Trophoblast cell (in vitro differentiated cells and primary cell): ENCODE data around the gene RBM39.

Source experiments
- DNase-seq, 2 donors: peaks; one replicate each; pipeline ENCODE4 v3.0.0-alpha.2; 2016
- H2AFZ ChIP-seq: 2 replicates; pipeline ENCODE4 v1.6.1; 2013; ENCODE audit warnings: low read length, moderate library complexity, mild to moderate bottlenecking; ENCODE audit not compliant: insufficient read depth, poor library complexity
- H2AK5ac ChIP-seq: 2 replicates; pipeline ENCODE4 v1.6.1; 2013; ENCODE audit warnings: mild to moderate bottlenecking, low read length
- H2BK120ac ChIP-seq: 2 replicates; pipeline ENCODE4 v1.6.1; 2013; ENCODE audit warnings: low read length, mild to moderate bottlenecking, moderate library complexity; ENCODE audit not compliant: insufficient read depth, poor library complexity
- H2BK12ac ChIP-seq: 2 replicates; pipeline ENCODE4 v1.6.1; 2013; ENCODE audit warnings: mild to moderate bottlenecking, low read length, moderate library complexity
- H2BK5ac ChIP-seq: 2 replicates; pipeline ENCODE4 v1.6.1; 2013; ENCODE audit warnings: low read length, low read depth, moderate library complexity, mild to moderate bottlenecking; ENCODE audit not compliant: poor library complexity
- H3K14ac ChIP-seq: 2 replicates; pipeline ENCODE4 v1.6.1; 2013; ENCODE audit warnings: mild to moderate bottlenecking, low read length
- H3K18ac ChIP-seq: 2 replicates; pipeline ENCODE4 v1.6.1; 2013; ENCODE audit warnings: mild to moderate bottlenecking, low read length
- H3K23ac ChIP-seq: 2 replicates; pipeline ENCODE4 v1.6.1; 2013; ENCODE audit warnings: low read length
- H3K27ac ChIP-seq: 2 replicates; pipeline ENCODE4 v1.5.1; 2013; ENCODE audit warnings: low read depth, mild to moderate bottlenecking, inconsistent platforms, low read length, moderate library complexity
- H3K27me3 ChIP-seq: 2 replicates; pipeline ENCODE4 v1.6.1; 2013; ENCODE audit warnings: inconsistent platforms, mild to moderate bottlenecking, low read length, moderate library complexity; ENCODE audit not compliant: insufficient read depth
- H3K36me3 ChIP-seq, 2 experiments: 1 replicate in 1 of 2; 2 replicates in 1 of 2; pipeline ENCODE4 v1.6.1; 2013; ENCODE audit warnings: low read length in 2 of 2, mild to moderate bottlenecking in 2 of 2, moderate library complexity in 1 of 2; ENCODE audit not compliant: insufficient read depth in 2 of 2, control insufficient read depth in 1 of 2
- H3K4ac ChIP-seq: 2 replicates; pipeline ENCODE4 v1.6.1; 2013; ENCODE audit warnings: low read depth, mild to moderate bottlenecking, low read length, moderate library complexity
- H3K4me1 ChIP-seq, 2 experiments: 1 replicate in 1 of 2; 2 replicates in 1 of 2; pipeline ENCODE4 v1.6.1; 2013; ENCODE audit warnings: low read length in 2 of 2, mild to moderate bottlenecking in 2 of 2, moderate library complexity in 1 of 2; ENCODE audit not compliant: insufficient read depth in 2 of 2, control insufficient read depth in 1 of 2
- H3K4me2 ChIP-seq: 2 replicates; pipeline ENCODE4 v1.6.1; 2013; ENCODE audit warnings: inconsistent platforms, mild to moderate bottlenecking, low read length, moderate library complexity
- H3K4me3 ChIP-seq: 2 replicates; pipeline ENCODE4 v1.5.1; 2013; ENCODE audit warnings: mild to moderate bottlenecking, low read depth, low read length, inconsistent platforms
- H3K79me1 ChIP-seq: one replicate; pipeline ENCODE4 v1.6.1; 2013; ENCODE audit warnings: low read length
- H3K79me2 ChIP-seq: 2 replicates; pipeline ENCODE4 v1.6.1; 2013; ENCODE audit warnings: low read length, mild to moderate bottlenecking; ENCODE audit not compliant: control insufficient read depth, insufficient read depth, poor library complexity
- H3K9ac ChIP-seq: 2 replicates; pipeline ENCODE4 v1.6.1; 2013; ENCODE audit warnings: mild to moderate bottlenecking, low read length
- H3K9me3 ChIP-seq: 2 replicates; pipeline ENCODE4 v1.6.1; 2013; ENCODE audit warnings: low read depth, mild to moderate bottlenecking, control low read depth, inconsistent platforms, low read length; ENCODE audit not compliant: insufficient read depth
- H4K12ac ChIP-seq: 2 replicates; pipeline ENCODE4 v1.6.1; 2013; ENCODE audit warnings: low read depth, mild to moderate bottlenecking, low read length, moderate library complexity
- H4K8ac ChIP-seq: 2 replicates; pipeline ENCODE4 v1.6.1; 2013; ENCODE audit warnings: low read depth, mild to moderate bottlenecking, low read length, moderate library complexity
- H4K91ac ChIP-seq: one replicate; pipeline ENCODE4 v1.6.1; 2013; ENCODE audit warnings: low read depth, mild to moderate bottlenecking, low read length, moderate library complexity
- WGBS: extraction: QIAGEN DNeasy Blood & Tissue Kit; methylation state at CpG from one replicate; pipeline ENCODE4 v1.1.7; 2013; ENCODE audit warnings: missing lambda C conversion rate; ENCODE audit not compliant: insufficient read length, insufficient coverage; ENCODE audit errors: extremely low coverage; 5-methylcytosine and 5-hydroxymethylcytosine counted together

RBM39 gene

DNA sequence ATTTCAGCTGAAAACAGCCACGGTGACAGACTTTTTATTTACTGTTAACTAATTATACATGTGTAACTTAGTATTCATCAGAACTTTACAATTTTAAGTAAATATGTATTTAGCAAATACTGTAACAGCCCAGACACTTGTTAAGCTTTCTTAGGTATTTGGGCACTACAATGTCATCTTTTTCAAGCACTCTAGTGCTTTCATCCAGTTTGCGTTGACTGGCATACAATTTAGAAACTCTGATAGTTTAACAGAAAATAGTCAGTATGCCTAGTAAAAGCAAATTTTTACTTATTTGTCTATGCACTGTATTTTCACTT, 10.6 kb downstream of the RBM39 start:
- H2BK12ac ChIP-seq = no peak overlapping the region
- no peaks in the 10 kb centered on the region for H3K9me3 ChIP-seq
- H2BK120ac ChIP-seq = no peak overlapping the region
- no peak overlapping the region for H3K23ac ChIP-seq
- H3K4ac ChIP-seq = no peak overlapping the region
- peaks cover 31 to 50% of the 10 kb centered on the region in 2 experiments for H3K36me3 ChIP-seq
- no peak overlapping the region for H4K8ac ChIP-seq
- no peak overlapping the region for H3K27ac ChIP-seq
- H3K4me1 ChIP-seq = no peaks in the 10 kb centered on the region
- H3K27me3 ChIP-seq = no peaks in the 10 kb centered on the region
- H3K18ac ChIP-seq = no peak overlapping the region
- DNase-seq = no peak
- H3K4me3 ChIP-seq = no peak overlapping the region
- H2BK5ac ChIP-seq = no peak overlapping the region
- no CpG with 5 or more reads among the region's 2 CpGs for WGBS
- no peak overlapping the region for H3K4me2 ChIP-seq
- no peak overlapping the region for H4K91ac ChIP-seq
- no peak overlapping the region for H2AK5ac ChIP-seq
- H3K79me2 ChIP-seq = peaks cover 5% of the 10 kb centered on the region
- H3K9ac ChIP-seq = no peak overlapping the region
- no peak overlapping the region for H3K14ac ChIP-seq
- no peak overlapping the region for H4K12ac ChIP-seq
- no peaks in the 10 kb centered on the region for H3K79me1 ChIP-seq
- H2AFZ ChIP-seq = no peak overlapping the region

GRCh38 chr20:35730583-35731468, 11.2 kb downstream of the RBM39 start:
- H3K4me1 ChIP-seq = no peaks in the 10 kb centered on the region
- H3K36me3 ChIP-seq = peaks cover 37 to 51% of the 10 kb centered on the region in 2 experiments
- DNase-seq = no peak
- H3K79me2 ChIP-seq = peaks cover 5% of the 10 kb centered on the region
- no peak overlapping the region for H4K91ac ChIP-seq
- no peak overlapping the region for H3K4me2 ChIP-seq
- H3K9ac ChIP-seq = no peak overlapping the region
- H3K9me3 ChIP-seq = no peaks in the 10 kb centered on the region
- H2BK12ac ChIP-seq = no peak overlapping the region
- no peak overlapping the region for H4K12ac ChIP-seq
- H3K4me3 ChIP-seq = no peak overlapping the region
- H3K23ac ChIP-seq = no peak overlapping the region
- no peak overlapping the region for H2AFZ ChIP-seq
- WGBS = no CpG with 5 or more reads among the region's 4 CpGs
- H3K27me3 ChIP-seq = no peaks in the 10 kb centered on the region
- H3K4ac ChIP-seq = no peak overlapping the region
- no peaks in the 10 kb centered on the region for H3K79me1 ChIP-seq
- no peak overlapping the region for H2BK5ac ChIP-seq
- H3K14ac ChIP-seq = no peak overlapping the region
- no peak overlapping the region for H2BK120ac ChIP-seq
- H3K18ac ChIP-seq = no peak overlapping the region
- no peak overlapping the region for H3K27ac ChIP-seq
- H4K8ac ChIP-seq = no peak overlapping the region
- no peak overlapping the region for H2AK5ac ChIP-seq

- no peak overlapping the region for H2AFZ ChIP-seq
- no peaks in the 10 kb centered on the region for H3K4me1 ChIP-seq
- peaks cover 7% of the 10 kb centered on the region for H3K79me2 ChIP-seq
- H3K27me3 ChIP-seq = no peaks in the 10 kb centered on the region
- no peak overlapping the region for H2BK12ac ChIP-seq
- no peak overlapping the region for H4K12ac ChIP-seq
- H3K4me2 ChIP-seq = no peak overlapping the region
- H3K36me3 ChIP-seq = peaks cover 44 to 55% of the 10 kb centered on the region in 2 experiments
- no peaks in the 10 kb centered on the region for H3K79me1 ChIP-seq
- H3K9ac ChIP-seq = no peak overlapping the region
- H4K91ac ChIP-seq = no peak overlapping the region
- no peak overlapping the region for H3K23ac ChIP-seq
- H3K4ac ChIP-seq = no peak overlapping the region
- H2AK5ac ChIP-seq = no peak overlapping the region
- DNase-seq = no peak
- H3K14ac ChIP-seq = no peak overlapping the region
- no CpG with 5 or more reads among the region's 2 CpGs for WGBS
- no peak overlapping the region for H3K4me3 ChIP-seq
- no peaks in the 10 kb centered on the region for H3K9me3 ChIP-seq
- H2BK5ac ChIP-seq = no peak overlapping the region
- no peak overlapping the region for H2BK120ac ChIP-seq
- H4K8ac ChIP-seq = no peak overlapping the region
- H3K18ac ChIP-seq = no peak overlapping the region
- no peak overlapping the region for H3K27ac ChIP-seq
Measured at GRCh38 chr20:35729836-35730582, 12.1 kb downstream of the RBM39 start.

- no peak overlapping the region for H3K9ac ChIP-seq
- no peak overlapping the region for H3K4me2 ChIP-seq
- no CpG with 5 or more reads among the region's 7 CpGs for WGBS
- H3K4me3 ChIP-seq = no peak overlapping the region
- H2BK12ac ChIP-seq = no peak overlapping the region
- H2BK5ac ChIP-seq = no peak overlapping the region
- no peak overlapping the region for H4K12ac ChIP-seq
- H3K18ac ChIP-seq = no peak overlapping the region
- H4K91ac ChIP-seq = no peak overlapping the region
- no peak overlapping the region for H4K8ac ChIP-seq
- H3K36me3 ChIP-seq = peaks cover 44 to 57% of the 10 kb centered on the region in 2 experiments
- H2BK120ac ChIP-seq = no peak overlapping the region
- H3K9me3 ChIP-seq = no peaks in the 10 kb centered on the region
- H2AFZ ChIP-seq = no peak overlapping the region
- no peaks in the 10 kb centered on the region for H3K4me1 ChIP-seq
- H3K14ac ChIP-seq = no peak overlapping the region
- H3K4ac ChIP-seq = no peak overlapping the region
- H3K23ac ChIP-seq = no peak overlapping the region
- H2AK5ac ChIP-seq = no peak overlapping the region
- no peak overlapping the region for H3K27ac ChIP-seq
- no peak for DNase-seq
- peaks cover 7% of the 10 kb centered on the region for H3K79me2 ChIP-seq
- no peaks in the 10 kb centered on the region for H3K79me1 ChIP-seq
- no peaks in the 10 kb centered on the region for H3K27me3 ChIP-seq
Measured at GRCh38 chr20:35729283-35729807, 12.7 kb downstream of the RBM39 start.
